WTC11 (cell line): Measurements from ENCODE around the gene LHFPL2. TPM values are rescaled to one million over a fixed set of nuclear protein-coding genes. Genes with fewer than 3 reads are reported as not detected.

Experiments used
- ATAC-seq: fragments of 200-7000 bp; cut with Tn5 transposase; 2 replicates; pipeline ENCODE4 v1.10.0; 2021; ENCODE audit warnings: mild to moderate bottlenecking, moderate library complexity
- CTCF ChIA-PET: fragments of 300-600 bp; sonication (Branson Sonifier 250); formaldehyde crosslinking; loops from one replicate; lab custom pipeline; 2021; ENCODE audit warnings: antibody characterized with exemption; lab: Charles Lee
- POLR2A ChIA-PET: fragments of 350-600 bp; sonication (Branson Sonifier 250); formaldehyde crosslinking; loops from one replicate; lab custom pipeline; 2021; ENCODE audit warnings: antibody characterized with exemption; lab: Charles Lee
- DNase-seq: peaks from one replicate; pipeline ENCODE4 v3.0.0; 2021; ENCODE audit warnings: low spot score
- H3K27ac Mint-ChIP-seq: 2 replicates; pipeline ENCODE4 v1.8.0; 2021; ENCODE audit warnings: mixed read lengths
- H3K27me3 Mint-ChIP-seq: 2 replicates; pipeline ENCODE4 v1.8.0; 2021; ENCODE audit warnings: low read depth, mild to moderate bottlenecking, moderate library complexity, mixed read lengths
- H3K36me3 Mint-ChIP-seq: 2 replicates; pipeline ENCODE4 v1.8.0; 2021; ENCODE audit warnings: mixed read lengths
- H3K4me1 Mint-ChIP-seq: 2 replicates; pipeline ENCODE4 v1.8.0; 2022; ENCODE audit warnings: mixed read lengths
- H3K4me3 Mint-ChIP-seq: 2 replicates; pipeline ENCODE4 v1.8.0; 2021; ENCODE audit warnings: mild to moderate bottlenecking, moderate library complexity, mixed read lengths
- H3K9me3 Mint-ChIP-seq: 2 replicates; pipeline ENCODE4 v1.8.0; 2021; ENCODE audit warnings: mixed read lengths
- ATF1 ChIP-seq: sonication (generic); formaldehyde crosslinking; IDR thresholded peaks from 2 replicates; pipeline ENCODE4 v1.8.1; 2023; ENCODE audit warnings: mild to moderate bottlenecking, moderate library complexity, missing genetic modification reagents
- CDX4 ChIP-seq: fragments of 250-450 bp; sonication (Bioruptor Pico); IDR thresholded peaks from 2 replicates; pipeline ENCODE4 v1.9.0; 2021; ENCODE audit warnings: moderate library complexity, mild to moderate bottlenecking, inconsistent platforms, borderline replicate concordance
- CREM ChIP-seq: sonication (generic); formaldehyde crosslinking; IDR thresholded peaks from 2 replicates; pipeline ENCODE4 v1.8.1; 2022; ENCODE audit warnings: mild to moderate bottlenecking, missing genetic modification reagents, moderate library complexity
- EMX1 ChIP-seq: fragments of 250-450 bp; sonication (Bioruptor Pico); IDR thresholded peaks from 2 replicates; pipeline ENCODE4 v1.8.0; 2021; ENCODE audit warnings: mild to moderate bottlenecking
- ETV6 ChIP-seq: sonication (generic); formaldehyde crosslinking; IDR thresholded peaks from 2 replicates; pipeline ENCODE4 v1.8.1; 2022; ENCODE audit warnings: mild to moderate bottlenecking, missing genetic modification reagents
- FOXK1 ChIP-seq: sonication (generic); formaldehyde crosslinking; IDR thresholded peaks from 2 replicates; pipeline ENCODE4 v1.8.0; 2022; ENCODE audit warnings: mild to moderate bottlenecking, moderate library complexity, missing genetic modification reagents
- GRHL2 ChIP-seq: fragments of 250-450 bp; sonication (Bioruptor Pico); IDR thresholded peaks from 2 replicates; pipeline ENCODE4 v1.8.0; 2022; ENCODE audit warnings: mild to moderate bottlenecking, moderate library complexity; ENCODE audit not compliant: insufficient replicate concordance, severe bottlenecking
- MAX ChIP-seq: sonication (generic); formaldehyde crosslinking; IDR thresholded peaks from 2 replicates; pipeline ENCODE4 v1.8.0; 2022; ENCODE audit warnings: mild to moderate bottlenecking, missing genetic modification reagents
- MXD4 ChIP-seq: fragments of 250-450 bp; sonication (Bioruptor Pico); IDR thresholded peaks from 2 replicates; pipeline ENCODE4 v1.8.0; 2021; ENCODE audit warnings: mild to moderate bottlenecking, moderate library complexity, borderline replicate concordance
- NFE2L1 ChIP-seq: sonication (generic); formaldehyde crosslinking; IDR thresholded peaks from 2 replicates; pipeline ENCODE4 v1.8.1; 2023; ENCODE audit warnings: missing genetic modification reagents
- NR3C1 ChIP-seq: sonication (generic); formaldehyde crosslinking; conservative IDR thresholded peaks from 2 replicates; pipeline ENCODE4 v1.8.1; 2023; ENCODE audit warnings: low read depth, mild to moderate bottlenecking, missing genetic modification reagents
- RORB ChIP-seq: fragments of 250-450 bp; sonication (Bioruptor Pico); IDR thresholded peaks from 2 replicates; pipeline ENCODE4 v1.9.0; 2021; ENCODE audit warnings: mild to moderate bottlenecking
- SMAD4 ChIP-seq: sonication (generic); formaldehyde crosslinking; IDR thresholded peaks from 2 replicates; pipeline ENCODE4 v1.8.0; 2022; ENCODE audit warnings: mild to moderate bottlenecking, missing genetic modification reagents
- STAT6 ChIP-seq: sonication (generic); formaldehyde crosslinking; conservative IDR thresholded peaks from 2 replicates; pipeline ENCODE4 v1.8.1; 2023; ENCODE audit warnings: mild to moderate bottlenecking, low read depth, missing genetic modification reagents, moderate library complexity
- ZBTB21 ChIP-seq: sonication (generic); formaldehyde crosslinking; IDR thresholded peaks from 2 replicates; pipeline ENCODE4 v1.8.1; 2023; ENCODE audit warnings: mild to moderate bottlenecking, missing genetic modification reagents, borderline replicate concordance
- ZBTB43 ChIP-seq: sonication (generic); formaldehyde crosslinking; IDR thresholded peaks from 2 replicates; pipeline ENCODE4 v1.8.1; 2023; ENCODE audit warnings: mild to moderate bottlenecking, missing genetic modification reagents
- ZNF121 ChIP-seq: sonication (generic); formaldehyde crosslinking; IDR thresholded peaks from 2 replicates; pipeline ENCODE4 v1.8.0; 2023; ENCODE audit warnings: missing genetic modification reagents
- ZNF219 ChIP-seq: sonication (generic); formaldehyde crosslinking; IDR thresholded peaks from 2 replicates; pipeline ENCODE4 v1.8.0; 2023; ENCODE audit warnings: missing genetic modification reagents, mild to moderate bottlenecking, borderline replicate concordance
- ZNF263 ChIP-seq: sonication (generic); formaldehyde crosslinking; IDR thresholded peaks from 2 replicates; pipeline ENCODE4 v1.8.1; 2022; ENCODE audit warnings: low read depth, mild to moderate bottlenecking, moderate library complexity, missing genetic modification reagents
- ZNF423 ChIP-seq: fragments of 250-450 bp; sonication (Bioruptor Pico); IDR thresholded peaks from 2 replicates; pipeline ENCODE4 v2.1.2; 2022; ENCODE audit warnings: mild to moderate bottlenecking, moderate library complexity
- ZNF532 ChIP-seq: fragments of 250-450 bp; sonication (Bioruptor Pico); IDR thresholded peaks from 2 replicates; pipeline ENCODE4 v1.9.0; 2021; ENCODE audit warnings: mild to moderate bottlenecking, borderline replicate concordance
- total RNA-seq: library from RNA; stranded (reverse); gene quantifications from 3 replicates; pipeline ENCODE4 v1.2.3, GENCODE V29; 2021

The LHFPL2 gene
- total RNA-seq, 1 experiment from 2014 or later = 40.6 TPM

GRCh38 chr5:78512435-78512834, 136.1 kb downstream of the LHFPL2 start:
- H3K36me3 Mint-ChIP-seq = peaks cover 3% of the 10 kb centered on the region; the same call in 1 of the 2 replicates
- no peaks in the 10 kb centered on the region for H3K9me3 Mint-ChIP-seq
- CTCF ChIA-PET = interaction anchor here (0.7 to 4.3 kb wide), 3 partner anchors 13 to 25 kb away, joined by 3 to 19 read pairs (median 3); no protein-coding TSS in a partner anchor
- H3K27me3 Mint-ChIP-seq = no peaks in the 10 kb centered on the region
- TF ChIP-seq ATF1 (no peak), ZNF532 (no peak), FOXK1 (no peak), GRHL2 (CRISPR knock-in tag) (no peak), ZNF263 (CRISPR knock-in tag) (no peak), CDX4 (CRISPR knock-in tag) (no peak), ETV6 (no peak), CREM (CRISPR knock-in tag) (no peak), EMX1 (no peak)
- POLR2A ChIA-PET = interaction anchor here (0.7 to 1.7 kb wide), 2 partner anchors 17 to 511 kb away, joined by 3 read pairs; no protein-coding TSS in a partner anchor
- H3K4me3 Mint-ChIP-seq = no peak overlapping the region
- ATAC-seq (no peak), DNase-seq (no peak)
- no peak overlapping the region for H3K27ac Mint-ChIP-seq
- H3K4me1 Mint-ChIP-seq = peaks cover 47% of the 10 kb centered on the region

- Mint-ChIP-seq H3K4me1 (peaks cover 44% of the 10 kb centered on the region), H3K27me3 (no peaks in the 10 kb centered on the region), H3K27ac (no peak overlapping the region), H3K4me3 (peak overlapping the region; percentile 64), H3K9me3 (no peaks in the 10 kb centered on the region), H3K36me3 (peaks cover 3% of the 10 kb centered on the region; the same call in 1 of the 2 replicates)
- DNase-seq (no peak), ATAC-seq (no peak)
- POLR2A ChIA-PET = interaction anchor here (0.5 to 1.7 kb wide), 2 partner anchors 15 to 1190 kb away, joined by 3 read pairs; no protein-coding TSS in a partner anchor
- CTCF ChIA-PET = interaction anchor here (0.7 to 4.3 kb wide), 5 partner anchors 15 to 102 kb away, joined by 3 to 19 read pairs (median 3); no protein-coding TSS in a partner anchor
- no peak for TF ChIP-seq ZNF263 (CRISPR knock-in tag)
- TF ChIP-seq MAX (CRISPR knock-in tag) = no peak
- no peak for TF ChIP-seq NR3C1 (CRISPR knock-in tag)
- TF ChIP-seq NFE2L1 (CRISPR knock-in tag) = no peak
- no peak for TF ChIP-seq SMAD4 (CRISPR knock-in tag)
- TF ChIP-seq ZNF423 (CRISPR knock-in tag) = no peak
- no peak for TF ChIP-seq MXD4 (CRISPR knock-in tag)
- no peak for TF ChIP-seq RORB
- TF ChIP-seq ZBTB21 (CRISPR knock-in tag) = no peak
- TF ChIP-seq ZNF219 (CRISPR knock-in tag) = no peak
- TF ChIP-seq ZNF532 = no peak
- TF ChIP-seq STAT6 = no peak
- no peak for TF ChIP-seq ZBTB43 (CRISPR knock-in tag)
- no peak for TF ChIP-seq ZNF121 (CRISPR knock-in tag)
Measured at GRCh38 chr5:78511121-78511906, 137.3 kb downstream of the LHFPL2 start.
